ENCODE data around the gene FHL2.

DNA sequence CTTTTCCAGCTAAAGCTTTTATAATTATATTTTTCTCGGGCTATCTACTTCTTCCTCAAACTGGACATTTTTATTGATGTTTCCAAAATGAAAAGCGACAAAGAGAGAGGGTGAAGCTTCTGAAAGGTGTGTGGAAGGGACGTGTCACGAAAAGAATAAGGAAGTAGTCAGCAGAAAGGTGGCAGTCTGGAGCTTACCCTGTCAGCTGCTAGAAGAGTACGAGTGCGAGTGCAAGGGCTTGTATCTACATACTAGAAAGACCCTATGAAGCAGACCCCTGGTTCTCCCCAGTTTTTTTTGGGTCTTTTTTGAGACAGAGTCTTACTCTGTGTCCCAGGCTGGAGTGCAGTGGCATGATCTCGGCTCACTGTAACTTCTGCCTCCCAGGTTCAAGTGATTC is 14.6 kb downstream of the FHL2 start:
- TF ChIP-seq, protein P1, sequence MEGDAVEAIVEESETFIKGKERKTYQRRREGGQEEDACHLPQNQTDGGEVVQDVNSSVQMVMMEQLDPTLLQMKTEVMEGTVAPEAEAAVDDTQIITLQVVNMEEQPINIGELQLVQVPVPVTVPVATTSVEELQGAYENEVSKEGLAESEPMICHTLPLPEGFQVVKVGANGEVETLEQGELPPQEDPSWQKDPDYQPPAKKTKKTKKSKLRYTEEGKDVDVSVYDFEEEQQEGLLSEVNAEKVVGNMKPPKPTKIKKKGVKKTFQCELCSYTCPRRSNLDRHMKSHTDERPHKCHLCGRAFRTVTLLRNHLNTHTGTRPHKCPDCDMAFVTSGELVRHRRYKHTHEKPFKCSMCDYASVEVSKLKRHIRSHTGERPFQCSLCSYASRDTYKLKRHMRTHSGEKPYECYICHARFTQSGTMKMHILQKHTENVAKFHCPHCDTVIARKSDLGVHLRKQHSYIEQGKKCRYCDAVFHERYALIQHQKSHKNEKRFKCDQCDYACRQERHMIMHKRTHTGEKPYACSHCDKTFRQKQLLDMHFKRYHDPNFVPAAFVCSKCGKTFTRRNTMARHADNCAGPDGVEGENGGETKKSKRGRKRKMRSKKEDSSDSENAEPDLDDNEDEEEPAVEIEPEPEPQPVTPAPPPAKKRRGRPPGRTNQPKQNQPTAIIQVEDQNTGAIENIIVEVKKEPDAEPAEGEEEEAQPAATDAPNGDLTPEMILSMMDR (IDR thresholded peaks at IDR 0.05), result no peak
- TF ChIP-seq EZH2 (IDR thresholded peaks at IDR 0.05; ENCODE audit: borderline replicate concordance, insufficient read depth, low read depth, low read length, poor library complexity, severe bottlenecking), result no peak

Data from B cell (primary cell).